NCI-H1694 (cell line): Measurements from ENCODE around the gene CCDC146.
A peak's percentile ranks its signal among the peaks of the same experiment; 100 is the strongest.
"Not testable (repeated sequence)": the region's sequence is repeated elsewhere in the genome, so short reads cannot be mapped to it uniquely, and the experiment has no call there.

ENCODE experiments used
- DNase-seq: peaks from one replicate; lab custom pipeline; 2025; lab: John Stamatoyannopoulos, UW

CCDC146 gene

DNA sequence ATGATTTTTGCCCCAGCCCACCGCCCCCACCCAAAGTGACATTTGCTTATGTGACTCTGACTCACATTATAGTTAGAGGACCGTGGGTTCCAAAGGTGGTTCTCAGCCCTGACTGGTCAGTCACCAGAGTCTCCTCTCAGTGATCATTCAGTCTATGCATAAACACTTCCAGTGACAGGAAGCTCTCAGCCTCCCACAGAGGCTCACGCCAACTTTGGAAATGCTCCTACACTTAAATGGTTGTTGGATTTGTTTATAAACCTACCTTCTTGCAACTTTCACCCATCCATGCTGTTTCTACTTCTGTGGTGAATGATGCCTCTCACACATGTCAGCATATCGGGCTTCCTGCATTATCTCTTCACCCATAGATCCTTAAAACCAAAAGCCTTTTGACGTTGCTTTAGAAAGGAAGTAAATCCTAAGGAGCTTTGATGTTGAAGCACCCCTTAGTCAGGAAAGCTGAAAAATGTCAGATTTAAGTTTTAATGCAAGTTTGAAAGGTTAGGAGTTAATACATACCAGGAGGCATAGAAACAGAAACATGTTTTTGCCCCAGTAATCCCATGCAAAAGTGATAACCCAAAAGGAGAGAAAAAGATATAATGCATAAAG lies 123.7 kb downstream of the CCDC146 start:
- DNase-seq = no peak

DNA sequence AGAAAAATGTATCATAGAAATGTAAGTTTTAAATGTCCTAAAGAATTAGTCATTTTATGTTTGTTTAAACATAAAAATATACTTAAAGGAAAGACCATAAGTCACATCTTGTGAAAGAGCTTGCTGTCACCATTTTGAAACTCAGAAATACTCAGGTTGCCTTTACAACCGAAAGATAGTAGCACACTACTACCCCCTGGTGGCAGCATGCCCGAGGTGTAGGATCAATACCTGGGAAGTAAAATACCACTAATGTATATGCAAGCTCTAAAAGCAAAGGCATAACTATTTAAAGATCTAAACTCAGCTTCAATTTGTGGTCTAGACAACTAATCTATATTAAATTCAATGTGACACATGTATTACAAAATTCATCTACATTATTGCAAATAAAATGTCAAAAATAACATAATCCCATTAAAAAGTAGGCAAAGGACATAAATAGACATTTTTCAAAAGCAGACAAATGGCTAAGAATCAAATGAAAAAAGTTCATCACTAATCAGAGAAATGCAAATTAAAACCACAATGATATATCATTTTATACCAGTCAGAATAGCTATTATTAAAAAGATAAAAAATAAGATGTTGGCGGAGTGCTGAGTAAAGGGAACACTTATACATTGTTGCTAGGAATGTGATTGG lies 124.9 kb downstream of the CCDC146 start:
- DNase-seq = peak; percentile 66

DNA sequence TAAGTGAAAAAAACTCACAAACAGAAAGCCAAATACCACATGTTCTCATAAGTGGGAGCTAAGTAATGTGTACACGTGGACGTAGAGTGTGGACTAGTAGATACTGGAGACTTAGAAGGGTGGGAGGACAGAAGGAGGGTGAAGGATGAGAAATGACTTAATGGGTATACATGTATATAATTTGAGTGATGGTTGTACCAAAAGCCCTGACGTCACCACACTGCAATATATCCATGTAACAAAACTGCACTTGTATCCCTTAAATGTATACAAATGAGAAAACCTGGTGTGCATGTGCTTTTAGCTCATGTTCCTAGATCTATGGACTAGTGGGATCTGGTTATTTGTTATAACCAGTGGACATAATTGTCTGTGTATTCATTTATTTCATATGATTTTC lies 125.7 kb downstream of the CCDC146 start:
- no peak for DNase-seq

DNA sequence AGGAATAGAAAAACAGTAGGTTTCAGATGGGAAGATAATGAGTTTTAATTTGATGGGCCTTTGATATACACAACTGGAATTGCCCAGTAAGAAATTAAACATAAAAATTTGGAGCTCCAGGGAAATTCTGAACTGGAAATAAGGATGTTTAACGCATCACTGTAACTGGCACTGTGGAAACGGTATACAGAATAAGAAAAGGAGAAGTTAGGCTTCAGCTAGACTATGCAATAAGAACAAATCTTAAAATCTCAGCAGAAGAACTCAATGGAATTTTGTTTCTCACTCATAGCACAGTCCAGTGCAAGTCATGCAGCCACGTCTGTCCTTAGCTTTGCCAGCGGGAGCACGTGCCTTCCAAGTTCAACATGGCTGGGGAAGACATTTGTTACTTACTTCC lies 130.1 kb downstream of the CCDC146 start:
- no peak for DNase-seq

DNA sequence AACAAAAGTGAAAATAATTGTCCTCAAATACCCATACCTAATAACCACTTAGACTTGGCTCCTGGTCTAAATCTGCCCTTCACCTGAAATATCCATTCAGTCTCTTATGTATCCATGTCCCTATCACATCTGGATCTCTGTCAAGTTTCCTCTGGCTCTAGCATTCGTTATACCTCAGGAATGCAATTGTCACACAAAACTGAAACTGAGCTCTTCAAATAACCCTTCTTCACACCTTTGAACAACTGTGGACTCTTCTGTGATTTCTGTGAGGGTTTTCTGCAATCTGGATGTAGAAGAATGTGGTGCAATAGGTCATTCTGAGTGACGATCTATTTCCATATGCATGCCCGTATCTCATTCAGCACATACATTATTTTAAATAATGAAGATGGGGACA lies 130.7 kb downstream of the CCDC146 start:
- DNase-seq = no peak

DNA sequence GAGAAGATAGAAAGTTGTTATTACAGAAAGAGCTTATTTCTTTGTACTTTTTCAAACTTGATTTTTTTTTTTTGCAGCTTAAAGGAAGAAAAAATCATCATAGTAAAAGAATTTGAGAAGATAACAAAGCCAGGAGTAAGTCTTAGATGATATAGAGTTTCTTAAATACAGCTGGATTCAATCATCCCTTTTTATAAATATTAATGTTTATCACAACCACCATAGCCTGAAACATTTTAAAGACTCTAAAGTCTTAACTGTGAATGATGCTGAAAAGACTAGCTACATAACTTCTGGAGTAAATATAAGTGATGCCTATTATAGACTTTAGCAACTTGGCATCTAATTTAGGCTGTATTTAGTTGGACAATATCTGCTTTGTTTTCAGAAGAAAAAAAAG lies 132.0 kb downstream of the CCDC146 start:
- no peak for DNase-seq

DNA sequence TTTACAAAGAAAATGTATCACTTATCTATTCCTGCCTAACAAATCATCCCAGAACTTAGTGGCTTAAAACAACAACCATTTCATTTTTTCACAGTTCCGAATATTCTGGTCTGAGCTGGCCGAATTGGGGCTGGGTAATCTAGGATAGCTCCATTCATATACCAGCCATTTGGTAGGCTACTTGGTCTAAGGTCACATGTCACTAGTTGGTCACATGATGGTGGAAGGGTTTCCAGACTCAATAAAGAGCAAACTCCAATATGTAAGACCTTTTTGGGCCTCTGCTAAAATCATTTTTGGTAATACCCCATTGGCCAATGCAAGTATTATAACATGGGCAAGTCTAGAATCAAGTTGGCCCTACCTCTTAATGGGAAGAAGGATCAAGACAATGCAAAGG lies 132.5 kb downstream of the CCDC146 start:
- no peak for DNase-seq

DNA sequence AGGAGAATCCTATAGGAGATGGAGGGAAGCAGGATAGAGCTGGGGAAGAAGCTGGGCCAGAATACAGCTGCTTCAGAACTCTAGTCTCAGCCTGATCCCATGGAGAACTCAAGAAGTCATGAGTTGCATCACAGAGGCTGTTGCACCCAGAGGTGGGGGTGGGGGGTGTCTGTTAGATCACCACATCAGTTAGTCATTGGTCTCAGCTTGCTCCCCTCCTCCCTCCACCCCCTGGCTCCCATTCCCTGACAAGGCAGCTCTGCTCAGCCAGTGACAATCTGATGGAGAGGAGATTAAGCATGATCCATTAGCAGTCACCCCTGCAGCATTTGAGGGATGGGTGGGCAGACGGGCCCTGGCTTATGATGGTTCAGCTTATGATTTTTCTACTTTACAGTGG lies 135.6 kb downstream of the CCDC146 start:
- no peak for DNase-seq

DNA sequence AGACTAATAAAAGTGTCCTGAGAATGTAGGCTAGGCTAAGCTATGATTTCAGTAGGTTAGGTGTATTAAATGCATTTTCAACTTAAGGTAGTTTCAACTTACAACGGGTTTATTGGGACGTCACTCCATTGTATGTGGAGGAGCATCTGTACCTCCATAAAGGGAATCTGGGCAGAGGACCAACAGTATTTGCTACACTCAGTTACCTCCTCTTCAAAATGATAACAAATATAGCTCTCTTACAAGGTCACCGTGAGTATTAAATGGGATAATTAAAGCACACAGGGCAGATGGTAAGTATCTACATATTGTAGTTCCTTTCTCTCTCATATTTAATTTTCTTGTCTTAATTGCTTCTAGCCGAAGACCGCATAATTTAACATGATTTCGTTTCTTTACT lies 136.2 kb downstream of the CCDC146 start:
- peak; percentile 80 for DNase-seq

DNA sequence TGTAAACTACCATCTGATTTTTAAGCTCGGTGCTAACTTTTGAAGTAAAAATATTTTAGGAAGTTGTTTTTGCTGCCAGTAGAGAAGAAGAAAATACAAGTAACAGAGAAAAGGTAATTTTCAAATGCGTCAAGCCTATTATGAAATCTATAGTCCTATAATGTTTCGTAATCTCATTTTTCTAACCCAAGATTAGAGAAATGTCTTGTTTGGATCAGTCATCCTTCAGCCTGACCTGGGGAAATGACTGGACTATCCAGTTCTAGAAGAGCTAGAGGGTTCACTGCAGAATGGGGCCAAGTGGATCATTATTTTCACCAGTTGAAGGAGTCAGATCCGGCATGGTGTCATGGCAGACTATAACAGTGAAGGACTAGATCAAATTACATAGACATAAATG lies 139.9 kb downstream of the CCDC146 start:
- DNase-seq = no peak

DNA sequence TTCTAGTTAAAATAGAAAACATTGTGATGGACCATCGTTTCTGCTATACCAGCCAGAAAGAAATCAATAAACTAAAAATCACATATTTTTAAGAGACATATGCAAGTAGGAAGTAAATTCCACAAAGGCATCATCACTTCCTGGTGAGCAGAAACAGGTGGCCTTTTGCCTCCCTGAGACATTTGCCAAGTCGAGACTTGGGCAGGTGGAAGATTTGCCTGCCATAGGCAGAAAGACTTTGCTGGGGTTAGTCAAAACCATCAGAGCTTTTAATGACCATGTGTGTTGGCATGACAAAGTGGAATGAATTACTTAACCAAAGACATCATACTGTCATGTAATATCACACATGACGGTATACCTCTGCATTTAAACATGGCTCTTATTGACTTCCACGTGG lies 143.3 kb downstream of the CCDC146 start:
- DNase-seq = no peak

DNA sequence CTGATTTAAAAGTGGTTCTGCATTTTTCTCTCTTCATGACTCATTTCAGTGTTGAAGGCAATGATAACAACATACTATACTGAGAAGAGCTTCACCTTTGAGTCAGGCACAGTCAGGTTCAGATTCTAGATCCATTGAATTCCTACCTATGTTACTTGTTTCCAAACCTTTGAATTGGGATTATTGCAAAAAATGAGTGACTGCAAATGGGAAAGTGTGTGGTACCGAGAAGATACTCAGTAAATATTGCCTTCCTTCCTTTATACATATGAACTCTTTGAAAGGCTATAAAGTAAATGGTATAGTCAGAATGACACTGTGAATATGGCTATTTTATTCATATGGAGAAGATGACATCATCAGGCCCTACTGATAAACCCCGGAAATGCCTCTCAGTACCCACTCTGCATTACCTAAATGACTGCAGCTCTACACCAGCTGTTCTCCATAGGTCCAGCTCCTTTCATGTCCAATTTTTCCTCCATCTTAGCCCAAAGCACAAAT lies 143.9 kb downstream of the CCDC146 start:
- no peak for DNase-seq

DNA sequence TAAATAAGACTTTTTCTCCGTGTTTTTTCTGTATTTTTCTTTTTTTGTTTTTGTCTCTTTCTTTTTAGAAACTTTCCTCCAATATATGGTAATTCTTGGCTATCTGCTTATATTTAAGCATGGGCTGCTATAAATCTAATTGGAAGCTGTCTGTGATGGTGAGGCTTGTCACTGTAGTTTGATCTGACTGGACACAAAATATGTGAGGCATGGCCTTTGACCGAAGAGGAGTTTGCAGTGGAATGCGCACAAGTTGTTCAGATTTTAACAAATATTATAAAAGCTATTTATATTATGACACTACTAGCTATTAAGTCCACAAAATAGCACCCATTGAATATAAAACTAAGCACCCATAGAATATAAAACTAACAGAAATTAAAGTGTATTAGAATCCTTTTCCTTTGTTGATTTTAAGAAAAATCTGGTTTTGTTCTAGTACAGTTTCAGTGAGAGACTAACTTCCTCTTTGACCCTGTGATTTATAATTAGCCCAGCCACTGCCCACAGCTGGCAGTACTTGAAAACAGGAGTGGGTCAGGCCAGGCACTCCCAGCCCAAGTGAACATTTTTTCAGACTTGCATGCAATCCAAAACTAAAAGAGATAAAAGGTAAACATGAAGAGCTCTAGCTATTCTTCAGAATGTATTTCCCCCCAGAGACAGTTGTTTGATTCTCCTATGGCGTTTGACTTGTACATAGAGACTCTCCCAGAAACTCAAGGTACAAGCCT lies 147.1 kb downstream of the CCDC146 start:
- no peak for DNase-seq

DNA sequence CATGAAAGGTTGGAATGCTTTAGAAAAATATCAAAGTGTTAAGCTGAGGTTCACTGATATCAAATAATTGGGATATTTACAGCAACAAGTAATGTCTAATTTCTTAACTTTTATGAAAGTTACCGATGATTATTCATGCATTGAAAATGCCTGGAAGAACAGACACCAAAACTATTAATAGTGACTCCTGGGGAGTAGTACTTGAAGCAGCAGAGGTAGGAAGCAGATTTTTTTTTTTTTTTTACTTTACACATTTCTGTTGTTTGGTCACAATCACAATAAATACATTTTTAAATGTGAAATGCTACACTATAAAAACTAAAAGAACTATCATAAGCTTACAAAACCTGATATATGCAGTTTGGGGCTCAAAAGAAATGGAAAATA lies 147.7 kb downstream of the CCDC146 start:
- DNase-seq = no peak

DNA sequence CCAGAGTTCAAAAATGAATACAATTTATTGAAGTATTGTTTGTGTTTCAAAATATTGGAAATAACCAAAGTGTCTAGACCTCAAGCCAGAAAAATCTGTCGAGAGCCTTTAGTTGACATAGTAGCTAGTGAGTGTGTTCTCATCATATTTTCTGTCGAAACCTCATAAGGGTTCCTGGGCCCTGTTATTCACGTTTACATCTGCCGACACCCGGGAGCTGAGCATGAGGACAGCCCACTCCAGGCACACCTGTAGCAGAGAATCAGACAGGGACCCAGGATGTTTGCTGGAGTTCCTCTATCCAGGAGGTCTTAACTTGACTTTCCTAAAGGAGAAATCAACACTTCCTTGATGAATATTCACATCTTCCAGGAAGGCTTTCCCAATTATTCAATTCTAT lies 149.4 kb downstream of the CCDC146 start:
- DNase-seq = no peak

DNA sequence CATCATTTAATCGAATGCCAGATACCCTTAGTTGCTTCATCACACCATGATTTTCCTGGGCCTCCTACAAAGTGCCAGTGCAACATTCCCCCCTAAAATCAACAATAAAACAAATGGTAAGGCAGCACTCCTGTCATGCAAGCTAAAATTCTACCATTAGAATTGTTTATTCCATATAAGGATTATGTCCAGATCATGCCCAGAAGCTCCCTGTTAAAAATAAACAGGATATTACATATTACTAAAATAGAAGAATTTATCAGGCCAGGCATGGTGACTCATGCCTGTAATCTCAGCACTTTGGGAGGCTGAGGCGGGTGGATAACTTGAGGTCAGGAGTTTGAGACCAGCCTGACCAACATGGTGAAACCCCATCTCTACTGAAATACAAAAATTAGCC lies 153.2 kb downstream of the CCDC146 start:
- DNase-seq = not testable (repeated sequence)

DNA sequence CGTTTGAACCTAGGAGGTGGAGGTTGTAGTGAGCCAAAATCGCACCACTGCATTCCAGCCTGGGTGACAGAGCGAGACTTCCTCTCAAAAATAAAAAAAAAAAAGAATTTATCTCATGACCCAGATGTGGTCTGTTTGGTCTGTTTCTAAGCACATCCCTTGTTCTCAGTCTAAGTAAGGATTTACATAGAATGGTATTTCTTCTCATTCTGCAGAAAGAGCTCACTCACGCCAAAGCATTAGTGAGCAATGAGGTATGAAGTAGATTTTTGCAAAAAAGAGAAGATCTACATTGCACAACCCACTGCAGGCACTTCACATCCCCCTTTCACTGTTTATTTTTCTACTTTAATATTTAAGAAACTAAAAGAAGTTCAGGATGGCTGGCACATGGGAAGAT lies 153.7 kb downstream of the CCDC146 start:
- no peak for DNase-seq

DNA sequence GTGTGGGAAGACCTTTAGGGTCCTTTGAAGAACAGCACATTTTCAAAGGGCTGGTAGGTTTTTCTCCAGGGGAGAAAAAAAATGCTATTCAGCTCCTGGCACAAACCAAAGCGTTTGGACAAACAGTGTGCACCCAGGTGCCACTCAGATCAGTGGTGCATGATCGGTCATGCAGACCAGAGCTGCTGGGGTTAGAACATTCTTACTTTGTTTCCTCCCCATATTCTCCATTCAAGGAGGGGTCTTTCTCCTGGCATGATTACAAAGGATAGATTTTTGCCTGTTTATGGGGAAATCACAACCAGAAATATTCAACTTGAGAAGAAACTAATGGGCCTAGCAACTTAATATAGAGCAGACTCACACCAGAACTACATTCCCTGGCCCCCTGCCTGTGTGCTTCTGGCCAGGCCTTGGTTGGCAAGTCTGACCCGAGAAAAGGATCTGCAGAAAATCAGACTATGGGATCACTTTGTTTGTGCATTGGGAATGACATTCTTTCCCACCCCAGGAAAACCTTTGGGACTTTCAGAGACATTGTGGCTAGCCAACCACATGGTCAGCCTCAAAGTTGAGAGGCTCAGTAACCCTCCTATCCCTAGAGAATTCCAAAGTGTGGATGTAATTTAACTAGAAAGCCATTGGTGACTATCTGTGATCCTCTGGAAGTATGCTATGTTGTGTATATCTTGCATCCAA lies 159.5 kb downstream of the CCDC146 start:
- no peak for DNase-seq

DNA sequence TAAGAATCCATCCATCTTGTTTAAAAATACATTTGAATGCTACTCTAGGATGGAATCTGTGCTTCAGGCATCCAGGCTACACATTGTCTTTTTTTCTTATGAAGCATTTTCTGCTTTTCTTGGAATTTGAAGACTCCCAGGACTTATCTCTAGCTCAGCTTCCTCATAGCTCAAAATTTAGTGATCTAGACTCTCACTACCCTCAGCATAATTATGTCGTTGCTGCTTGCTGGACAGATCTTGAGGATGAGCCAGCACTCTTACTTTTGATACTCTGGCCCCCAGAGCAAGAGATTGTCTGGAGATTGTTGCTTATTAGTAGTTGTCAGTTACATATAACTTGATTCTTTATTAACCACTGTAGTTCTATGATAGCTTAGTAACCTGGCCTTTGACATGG lies 160.5 kb downstream of the CCDC146 start:
- DNase-seq = no peak

DNA sequence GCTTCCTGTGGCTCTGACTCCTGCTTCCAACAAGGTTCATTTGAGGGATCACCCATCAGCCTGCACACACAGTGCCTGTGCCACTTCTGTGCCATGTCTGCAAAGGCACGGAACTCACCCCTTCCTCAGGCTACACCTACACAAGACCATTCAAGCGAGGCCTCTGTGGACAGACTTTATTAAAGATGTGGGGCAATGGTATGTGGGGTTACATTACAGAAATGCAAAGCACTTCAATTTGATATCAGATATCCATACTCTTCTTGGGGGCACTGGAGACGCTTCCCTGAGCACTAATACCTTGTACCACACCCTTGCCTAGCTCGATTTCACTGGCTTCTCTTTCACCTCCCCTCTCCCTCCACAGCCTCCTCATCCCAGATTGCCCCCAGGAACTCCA lies 161.6 kb downstream of the CCDC146 start:
- no peak for DNase-seq

DNA sequence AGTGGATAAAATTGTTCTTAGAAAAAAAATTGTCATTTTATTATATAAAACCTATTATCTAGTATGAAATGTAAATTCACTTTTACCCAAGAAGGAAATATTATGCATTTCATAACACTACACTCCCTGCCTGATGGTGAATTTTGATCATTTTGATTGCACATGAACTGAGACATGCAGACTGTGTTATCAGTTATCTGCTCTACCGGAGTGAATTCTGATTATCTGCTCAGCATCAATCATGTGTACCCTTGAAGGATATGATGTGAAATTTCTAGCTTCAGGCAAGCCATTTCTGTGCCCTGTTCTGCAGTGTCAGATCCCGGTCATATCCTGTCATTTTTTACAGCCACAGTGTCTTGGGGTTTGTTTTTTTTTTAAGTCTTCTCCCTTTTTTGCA lies 162.2 kb downstream of the CCDC146 start:
- no peak for DNase-seq

DNA sequence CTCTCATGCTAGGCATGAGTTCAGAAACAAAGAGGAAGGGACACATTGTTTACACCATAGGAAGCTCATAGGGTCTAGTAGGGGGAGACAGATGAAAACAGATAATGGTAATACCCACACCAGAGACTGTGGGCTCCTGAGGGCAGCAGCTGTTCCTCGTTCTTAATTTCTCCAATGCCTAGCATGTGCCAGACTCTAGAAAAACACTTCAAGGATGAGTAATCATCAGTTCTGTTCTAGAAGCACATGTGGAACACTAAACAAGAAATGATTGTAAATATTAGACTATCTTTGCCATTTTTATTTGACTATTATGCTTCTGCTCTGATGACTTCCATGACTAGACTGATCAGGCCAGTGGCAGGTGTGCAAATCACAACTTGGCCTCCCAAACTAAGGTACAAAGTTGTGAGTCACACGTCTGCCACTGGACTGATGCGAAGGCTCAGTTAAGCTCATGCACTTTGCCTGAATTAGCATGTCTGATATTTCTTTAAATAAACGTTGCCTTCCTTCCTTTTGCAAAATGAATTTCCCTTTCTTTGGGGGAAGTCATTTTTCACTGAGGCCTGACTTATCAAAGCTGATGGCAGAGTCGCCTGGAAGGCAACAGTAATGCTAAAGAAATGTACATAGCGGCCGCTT lies 166.4 kb downstream of the CCDC146 start:
- no peak for DNase-seq
